HS-27A (cell line): ENCODE measurements around the gene IPO11.
"Not testable (repeated sequence)": the region's sequence is repeated elsewhere in the genome, so short reads cannot be mapped to it uniquely, and the experiment has no call there.

Experiments used
- DNase-seq: peaks from one replicate; pipeline ENCODE4 v3.0.0-alpha.2; 2012; ENCODE audit warnings: low read depth, missing footprints

IPO11 gene

GRCh38 chr5:62645223-62645622 lies 232.7 kb downstream of the IPO11 start:
- no peak for DNase-seq

GRCh38 chr5:62647241-62647640 lies 234.7 kb downstream of the IPO11 start:
- no peak for DNase-seq

- DNase-seq = no peak
Measured at GRCh38 chr5:62649025-62649424, 236.5 kb downstream of the IPO11 start.

DNA sequence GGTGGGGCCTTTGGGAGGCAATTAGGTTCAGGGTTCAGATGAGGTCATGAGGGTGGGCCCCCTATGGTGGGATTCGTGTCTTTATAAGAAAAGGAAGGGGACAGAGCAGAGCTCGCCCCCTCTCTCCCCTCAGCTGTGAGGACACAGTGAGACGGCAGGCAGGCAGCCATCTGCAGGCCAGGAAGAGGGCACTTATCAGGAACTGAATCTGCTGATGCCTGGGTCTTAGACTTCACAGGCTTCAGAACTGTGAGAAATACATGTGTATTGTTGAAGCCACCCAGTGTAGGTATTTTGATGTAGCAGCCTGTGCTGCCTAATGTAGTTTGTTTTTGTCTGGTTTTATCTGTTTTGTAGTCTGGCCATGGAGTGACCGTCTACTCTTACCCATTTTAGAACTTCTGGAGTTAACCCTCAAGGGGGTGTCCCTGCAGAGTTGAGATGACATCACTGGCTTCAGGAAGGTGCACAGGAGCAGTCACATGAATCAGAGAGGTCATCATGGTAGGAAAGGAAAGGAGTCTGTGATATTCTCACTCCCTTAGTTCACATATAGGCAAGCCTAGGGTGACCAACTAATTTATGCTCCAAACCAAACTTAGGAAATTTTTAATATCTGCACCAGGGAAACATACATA lies 237.0 kb downstream of the IPO11 start:
- DNase-seq = no peak

DNA sequence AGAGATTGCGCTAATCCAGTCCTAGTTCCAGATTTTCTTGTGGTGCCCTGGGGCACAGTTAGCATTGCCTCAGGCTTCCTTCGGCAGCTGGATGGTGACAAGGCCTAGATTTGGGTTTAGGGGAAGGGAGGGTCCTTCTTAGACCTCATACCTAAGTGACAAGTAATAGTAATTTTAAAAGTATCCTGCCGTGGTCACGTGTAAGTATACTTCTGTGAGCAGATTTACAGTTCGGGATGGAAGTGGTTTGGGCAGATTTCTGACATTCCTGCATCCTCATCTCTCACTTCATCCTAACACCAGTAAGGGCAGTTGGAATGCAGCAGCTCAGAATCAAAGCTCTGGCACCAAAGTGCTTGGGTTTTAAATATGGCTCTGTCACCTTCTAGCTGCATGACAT lies 237.6 kb downstream of the IPO11 start:
- DNase-seq = no peak

DNA sequence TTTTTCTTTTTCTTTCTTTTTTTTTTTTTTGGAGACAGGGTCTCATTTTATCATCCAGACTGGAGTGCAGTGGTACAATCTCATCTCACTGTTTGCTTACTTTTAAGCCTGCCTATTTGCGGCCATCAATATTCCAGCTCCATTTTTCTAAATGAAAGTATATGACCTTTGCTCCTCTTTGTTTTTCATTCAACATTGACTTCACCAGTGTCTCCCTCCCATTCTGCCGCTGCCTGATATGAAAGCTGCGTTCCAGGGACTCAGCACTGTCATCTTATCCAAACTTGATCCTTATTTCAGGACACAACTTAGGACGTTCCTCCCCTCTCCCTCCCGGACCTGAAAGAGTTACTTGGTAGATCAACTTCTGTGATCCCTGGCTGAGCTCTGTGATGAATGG lies 239.7 kb downstream of the IPO11 start:
- DNase-seq = no peak

- no peak for DNase-seq
Measured at GRCh38 chr5:62653001-62653863, 240.7 kb downstream of the IPO11 start.

DNA sequence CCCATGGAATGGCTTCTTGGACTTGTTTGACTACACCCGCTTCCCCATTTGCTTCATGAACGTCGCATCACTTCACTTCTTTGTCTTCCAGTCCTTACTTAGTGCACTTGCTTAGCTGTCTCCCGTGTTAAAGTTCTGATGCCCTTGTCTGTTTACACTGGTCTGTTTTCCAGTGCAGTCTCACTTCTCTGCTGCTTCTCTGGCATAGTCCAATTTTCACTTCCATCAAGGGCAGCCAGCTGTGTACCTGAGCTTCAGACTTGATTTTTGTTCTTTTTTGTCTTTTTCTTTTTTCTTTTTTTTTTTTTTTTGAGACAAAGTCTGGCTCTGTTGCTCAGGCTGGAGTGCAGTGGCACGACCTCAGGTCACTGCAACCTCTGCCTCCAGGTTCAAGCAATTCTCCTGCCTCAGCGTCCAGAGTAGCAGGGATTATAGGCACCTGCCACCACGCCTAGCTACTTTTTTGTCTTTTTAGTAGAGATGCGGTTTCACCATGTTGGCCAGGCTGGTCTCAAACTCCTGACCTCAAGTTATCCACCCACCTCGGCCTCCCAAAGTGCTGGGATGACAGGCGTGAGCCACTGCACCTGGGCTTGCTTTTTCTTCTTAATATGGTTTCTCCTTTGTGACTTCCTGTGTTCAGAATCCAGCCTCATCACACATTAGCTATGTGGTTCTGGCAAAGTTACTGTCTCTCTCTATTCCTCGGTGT lies 241.5 kb downstream of the IPO11 start:
- no peak for DNase-seq

DNA sequence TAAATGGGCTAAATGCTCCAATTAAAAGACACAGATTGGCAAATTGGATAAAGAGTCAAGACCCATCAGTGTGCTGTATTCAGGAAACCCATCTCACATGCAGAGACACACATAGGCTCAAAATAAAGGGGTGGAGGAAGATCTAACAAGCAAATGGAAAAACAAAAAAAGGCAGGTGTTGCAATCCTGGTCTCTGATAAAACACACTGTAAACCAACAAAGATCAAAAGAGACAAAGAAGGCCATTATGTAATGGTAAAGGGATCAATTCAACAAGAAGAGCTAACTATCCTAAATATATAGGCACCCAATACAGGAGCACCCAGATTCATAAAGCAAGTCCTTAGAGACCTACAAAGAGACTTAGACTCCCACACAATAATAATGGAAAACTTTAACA lies 245.2 kb downstream of the IPO11 start:
- DNase-seq = not testable (repeated sequence)

GRCh38 chr5:62661126-62661525 lies 248.6 kb downstream of the IPO11 start:
- no peak for DNase-seq

DNA sequence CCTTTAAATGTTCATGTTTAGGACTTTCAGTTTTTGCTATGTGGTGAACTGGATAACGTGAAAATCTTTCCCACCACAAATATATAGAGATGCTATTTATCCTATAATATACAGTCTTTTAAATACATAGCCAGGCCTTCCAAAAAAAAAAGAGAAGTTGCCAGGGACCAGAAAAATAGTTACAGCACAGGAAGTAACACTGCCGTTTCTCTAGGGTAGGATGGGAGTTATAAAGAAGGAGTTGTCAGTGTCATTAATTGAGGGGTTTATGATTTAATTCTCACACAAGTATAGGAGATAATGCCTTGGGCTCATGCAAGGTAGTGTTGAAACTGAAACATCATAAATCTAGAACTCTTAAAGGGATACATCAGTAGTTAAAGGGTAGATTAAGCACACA lies 250.0 kb downstream of the IPO11 start:
- no peak for DNase-seq

DNA sequence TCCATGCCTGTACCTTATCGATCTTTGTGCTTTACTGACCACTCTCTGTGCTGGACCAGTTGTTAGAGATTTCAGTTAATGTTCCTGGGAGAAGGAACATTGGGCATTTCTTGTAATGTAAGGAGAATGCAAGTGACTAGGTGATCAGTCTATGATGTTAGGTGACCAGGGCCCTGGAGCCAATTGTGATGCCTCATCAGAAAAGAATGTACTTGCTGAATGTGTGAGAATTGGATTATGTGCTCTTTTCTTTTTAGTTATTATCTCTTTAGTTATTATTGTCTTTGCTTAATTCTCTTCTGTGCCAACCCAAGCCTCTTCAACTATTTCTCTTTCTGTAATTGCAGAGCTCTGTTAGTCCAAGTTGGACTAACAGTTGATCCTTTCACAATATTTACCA lies 258.9 kb downstream of the IPO11 start:
- DNase-seq = no peak

- DNase-seq = not testable (repeated sequence)
Measured at GRCh38 chr5:62676596-62676995, 264.0 kb downstream of the IPO11 start.
